Dermis blood vessel endothelial cell (primary cell): ENCODE data around the gene XCL2. TPM values are rescaled to one million over a fixed set of nuclear protein-coding genes. Genes with fewer than 3 reads are reported as not detected.
"Not testable (repeated sequence)": the region's sequence is repeated elsewhere in the genome, so short reads cannot be mapped to it uniquely, and the experiment has no call there.

Experiments used
- DNase-seq: peaks from one replicate; pipeline ENCODE4 v3.0.0; 2010
- total RNA-seq: library from RNA; depleted of rRNA; stranded (reverse); fragments of >200 nt; gene quantifications from 2 replicates; pipeline ENCODE4 v1.2.3, GENCODE V29; 2014

Gene XCL2
- total RNA-seq, 1 donor from 2014 or later, result not detected

DNA sequence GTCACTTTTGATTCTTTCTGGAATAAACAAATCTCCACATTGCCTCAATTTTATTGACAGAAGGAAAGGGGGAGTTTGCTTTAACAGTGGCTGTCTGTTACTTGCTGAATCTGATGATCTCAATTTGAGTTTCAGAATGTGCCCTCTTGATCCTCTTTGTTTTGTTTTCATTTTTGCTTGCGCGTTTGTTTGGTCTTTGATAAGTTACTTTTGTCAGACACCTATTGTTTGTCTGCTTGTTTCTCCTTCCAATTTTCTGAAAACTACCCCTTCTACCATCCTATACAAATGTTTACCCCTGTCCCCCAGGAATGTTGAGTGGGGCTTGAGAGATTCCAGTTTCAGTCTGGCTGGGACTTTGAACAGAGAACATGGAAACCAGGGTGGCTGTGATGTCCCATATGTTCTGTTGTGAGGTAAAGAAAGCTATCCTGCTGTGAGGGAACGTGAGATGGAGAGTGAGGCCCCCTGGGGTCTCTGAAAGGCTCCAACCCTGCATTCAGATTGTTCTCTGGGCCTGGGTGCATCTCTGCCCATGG, 11.8 kb upstream of the XCL2 start:
- no peak for DNase-seq

GRCh38 chr1:168554603-168555483, 11.0 kb upstream of the XCL2 start:
- DNase-seq, result no peak

DNA sequence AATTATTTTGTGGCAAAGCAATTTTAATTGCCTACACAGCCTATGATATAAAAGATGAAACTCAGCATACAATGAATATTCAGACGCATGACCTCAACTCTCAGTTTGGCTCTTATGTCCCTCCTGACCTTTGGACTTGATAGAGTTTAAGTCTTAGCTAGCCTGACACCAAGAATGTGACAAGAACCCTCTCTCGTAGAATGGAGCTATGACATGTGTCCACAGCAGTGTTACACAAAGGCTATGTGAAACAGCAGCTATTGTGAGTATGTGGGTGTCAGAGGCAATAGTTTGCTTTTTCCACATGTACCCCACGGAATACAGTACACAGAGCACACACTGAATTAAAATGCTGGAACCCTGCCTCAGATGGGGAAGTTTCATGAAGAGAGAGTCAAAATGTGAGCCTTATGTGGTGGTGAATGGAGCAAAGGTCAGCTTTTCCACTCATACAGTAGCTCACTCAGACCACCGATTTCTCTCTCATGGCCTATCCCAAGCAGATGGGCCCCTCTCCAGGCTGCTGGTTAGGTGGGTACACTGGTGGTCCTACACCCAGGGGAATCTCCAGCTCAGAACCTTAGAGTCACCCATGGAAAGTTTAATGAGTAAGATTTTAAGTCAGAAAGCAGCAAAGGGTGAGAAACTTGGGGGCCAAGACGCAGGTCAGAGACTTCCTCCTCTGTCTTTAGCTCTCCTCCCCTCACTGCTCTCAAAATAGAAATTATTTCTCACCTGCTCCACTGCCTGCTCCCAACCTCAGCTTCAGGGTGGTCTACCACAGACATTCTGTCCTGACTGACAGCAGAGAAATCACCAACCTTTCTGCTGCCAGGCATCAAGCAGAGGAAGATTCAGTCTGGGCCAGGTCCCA, 10.1 kb upstream of the XCL2 start:
- no peak for DNase-seq

- no peak for DNase-seq
Measured at GRCh38 chr1:168552961-168553360, 9.2 kb upstream of the XCL2 start.

DNA sequence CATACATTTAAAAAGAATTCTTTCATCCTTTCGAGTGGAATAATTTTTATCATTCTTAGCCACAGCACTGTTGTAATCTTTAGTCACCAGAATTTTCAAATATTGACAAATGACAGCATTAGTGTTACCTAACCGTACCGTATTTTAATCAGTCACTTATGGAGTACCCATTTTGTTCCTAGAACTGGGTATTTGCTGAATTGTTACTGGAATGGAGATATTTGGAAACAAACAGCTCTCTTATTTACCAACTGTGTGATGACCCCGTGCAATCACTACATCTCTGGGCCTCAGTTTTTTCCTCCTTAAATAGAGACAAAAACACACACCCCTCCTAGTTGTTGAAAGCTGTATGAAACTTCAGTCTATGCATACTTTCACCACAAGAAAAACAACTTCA, 7.9 kb upstream of the XCL2 start:
- no peak for DNase-seq

GRCh38 chr1:168550971-168551370, 7.2 kb upstream of the XCL2 start:
- no peak for DNase-seq

DNA sequence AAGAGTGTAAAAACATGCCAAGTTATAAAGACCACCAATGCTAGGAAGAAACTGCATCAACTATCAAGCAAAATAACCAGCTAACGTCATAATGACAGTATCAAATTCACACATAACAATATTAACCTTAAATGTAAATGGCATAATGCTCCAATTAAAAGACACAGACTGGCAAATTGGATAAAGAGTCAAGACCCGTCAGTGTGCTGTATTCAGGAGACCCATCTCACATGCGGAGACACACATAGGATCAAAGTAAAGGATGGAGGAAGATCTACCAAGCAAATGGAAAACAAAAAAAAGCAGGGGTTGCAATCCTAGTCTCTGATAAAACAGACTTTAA, 2.7 kb upstream of the XCL2 start:
- not testable (repeated sequence) for DNase-seq

DNA sequence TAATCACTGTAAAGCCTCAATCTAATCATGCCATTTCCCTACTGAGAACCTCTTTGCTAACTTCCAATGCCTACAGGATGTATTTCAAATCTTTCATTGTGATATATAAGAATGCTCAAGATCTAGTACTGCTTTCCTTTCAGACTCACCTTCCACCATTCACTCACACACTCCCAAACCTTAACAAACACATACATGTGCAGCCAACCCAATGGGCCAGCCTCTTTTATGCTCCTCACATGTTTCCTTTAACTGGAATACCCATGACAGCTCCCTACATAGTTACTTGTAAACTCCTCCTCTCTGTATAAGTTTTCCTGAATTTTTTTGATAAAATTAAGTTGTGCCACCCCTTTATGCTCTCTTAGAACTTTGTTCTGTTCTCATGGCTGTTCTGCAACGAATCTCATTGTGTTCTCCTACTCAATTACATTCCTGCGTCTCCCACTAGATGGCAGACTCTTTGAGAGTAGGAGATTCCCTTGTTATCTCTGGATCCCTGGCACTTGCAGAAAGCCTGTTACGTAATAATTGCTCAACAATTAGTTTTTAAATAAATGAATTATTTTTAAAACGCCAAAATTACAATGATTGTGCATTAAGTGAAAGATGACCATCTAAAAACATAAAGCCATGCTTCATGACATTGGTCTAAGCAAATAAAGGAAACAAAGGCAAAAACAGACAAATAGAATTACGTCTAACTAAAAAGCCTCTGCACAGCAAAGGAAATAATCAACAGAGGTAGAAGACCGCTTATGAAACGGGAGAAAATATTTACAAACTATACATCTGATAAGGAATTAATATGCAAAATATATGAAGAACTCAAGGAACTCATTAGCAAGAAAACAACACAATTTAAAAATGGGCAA, 2.1 kb upstream of the XCL2 start:
- peak; percentile 29 for DNase-seq

- DNase-seq, result not testable (repeated sequence)
Measured at GRCh38 chr1:168542978-168543377, 819 bp downstream of the XCL2 start.

DNA sequence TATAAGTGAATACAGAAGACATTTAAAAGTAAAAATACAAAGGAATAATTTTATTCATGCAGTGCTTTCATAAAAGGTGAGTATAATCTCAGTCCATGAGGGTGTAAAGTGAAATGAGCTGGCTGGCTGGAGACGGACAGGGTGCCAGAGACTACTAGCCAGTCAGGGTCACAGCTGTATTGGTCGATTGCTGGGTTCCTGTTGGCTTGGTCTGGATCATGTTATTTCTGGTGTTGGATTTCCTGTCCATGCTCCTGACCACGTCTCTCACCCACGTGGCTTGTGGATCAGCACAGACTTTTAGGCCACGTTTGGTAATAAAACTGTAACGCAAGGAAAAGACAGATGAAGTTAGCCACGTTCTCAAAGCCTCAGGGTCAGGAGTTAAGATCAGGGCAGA, 3.0 kb downstream of the XCL2 start:
- DNase-seq, result not testable (repeated sequence)

GRCh38 chr1:168535536-168535935, 8.3 kb downstream of the XCL2 start:
- DNase-seq, result no peak

DNA sequence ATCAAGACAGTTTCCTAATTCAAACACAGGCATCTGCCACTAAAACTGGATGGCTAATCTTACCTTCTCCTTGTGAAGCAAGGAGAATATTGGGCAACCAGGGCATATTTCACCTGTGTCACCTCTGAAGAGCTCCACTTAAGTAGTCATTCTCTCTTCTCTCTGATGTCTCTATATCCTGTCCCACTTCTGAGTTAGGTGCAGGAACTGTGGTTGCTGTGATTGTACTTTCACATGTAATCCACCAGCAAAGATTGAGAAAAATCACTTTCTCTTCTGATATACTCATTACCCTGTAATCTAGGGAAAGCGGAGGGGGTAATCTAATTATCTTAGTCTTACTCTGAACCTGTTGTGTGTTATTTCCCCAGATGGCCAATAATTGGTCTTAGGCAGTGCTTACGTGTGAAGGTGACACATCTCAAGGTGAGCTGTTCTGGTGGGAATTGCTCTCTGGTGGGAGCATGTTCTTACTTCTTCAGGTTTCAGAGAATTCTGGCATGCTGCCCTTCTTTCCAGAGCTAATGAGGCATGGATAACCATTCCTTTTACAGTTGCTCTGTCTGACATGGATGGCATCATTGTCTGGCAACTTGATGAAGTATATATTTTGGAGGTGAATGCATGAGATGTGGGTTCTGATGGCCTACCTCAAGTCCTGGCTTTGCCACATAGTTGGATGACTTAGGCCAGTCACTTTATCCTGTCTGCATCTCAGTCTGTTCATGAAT, 12.0 kb downstream of the XCL2 start:
- DNase-seq, result no peak

DNA sequence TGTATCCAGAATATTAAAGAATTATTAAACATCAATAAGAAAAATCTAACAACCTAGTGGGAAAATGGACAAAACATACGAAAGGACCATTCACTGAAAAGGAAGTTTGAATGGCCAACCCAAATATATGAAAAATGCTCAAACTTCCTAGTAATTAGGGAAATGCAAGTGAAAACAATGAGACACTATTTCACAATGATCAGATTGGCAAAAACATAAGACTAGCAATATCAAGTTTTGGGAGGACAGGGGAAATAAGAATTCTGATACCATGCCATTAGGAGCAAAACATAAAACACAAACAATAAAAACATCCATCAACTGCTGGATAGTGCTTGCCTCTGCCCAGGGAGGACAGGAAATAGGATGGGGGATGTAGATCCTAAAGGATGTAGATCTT, 14.3 kb downstream of the XCL2 start:
- no peak for DNase-seq

- no peak for DNase-seq
Measured at GRCh38 chr1:168521401-168522000, 22.3 kb downstream of the XCL2 start.

GRCh38 chr1:168520832-168521231, 23.0 kb downstream of the XCL2 start:
- no peak for DNase-seq

GRCh38 chr1:168520052-168520751, 23.6 kb downstream of the XCL2 start:
- DNase-seq, result no peak

DNA sequence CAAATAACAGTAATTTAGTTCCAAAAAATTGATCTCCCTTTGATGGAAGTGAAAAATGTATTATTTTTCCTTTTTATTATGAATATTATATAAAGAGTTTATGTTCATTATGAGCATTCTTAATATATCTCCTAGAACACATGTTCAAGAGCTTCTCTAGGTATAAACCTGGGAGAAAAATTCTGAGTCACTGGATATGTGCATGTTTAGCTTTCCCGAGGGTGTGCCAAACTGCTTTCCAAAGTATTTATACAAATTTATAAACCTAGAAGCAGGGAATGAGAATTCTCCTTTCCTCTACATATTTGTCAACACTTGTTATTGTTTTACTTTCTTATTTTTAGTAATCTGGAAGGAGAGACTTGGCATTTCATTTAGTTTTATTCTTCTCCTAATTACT, 25.0 kb downstream of the XCL2 start:
- no peak for DNase-seq

- no peak for DNase-seq
Measured at GRCh38 chr1:168518201-168518689, 25.6 kb downstream of the XCL2 start.

- no peak for DNase-seq
Measured at GRCh38 chr1:168514455-168514854, 29.3 kb downstream of the XCL2 start.

DNA sequence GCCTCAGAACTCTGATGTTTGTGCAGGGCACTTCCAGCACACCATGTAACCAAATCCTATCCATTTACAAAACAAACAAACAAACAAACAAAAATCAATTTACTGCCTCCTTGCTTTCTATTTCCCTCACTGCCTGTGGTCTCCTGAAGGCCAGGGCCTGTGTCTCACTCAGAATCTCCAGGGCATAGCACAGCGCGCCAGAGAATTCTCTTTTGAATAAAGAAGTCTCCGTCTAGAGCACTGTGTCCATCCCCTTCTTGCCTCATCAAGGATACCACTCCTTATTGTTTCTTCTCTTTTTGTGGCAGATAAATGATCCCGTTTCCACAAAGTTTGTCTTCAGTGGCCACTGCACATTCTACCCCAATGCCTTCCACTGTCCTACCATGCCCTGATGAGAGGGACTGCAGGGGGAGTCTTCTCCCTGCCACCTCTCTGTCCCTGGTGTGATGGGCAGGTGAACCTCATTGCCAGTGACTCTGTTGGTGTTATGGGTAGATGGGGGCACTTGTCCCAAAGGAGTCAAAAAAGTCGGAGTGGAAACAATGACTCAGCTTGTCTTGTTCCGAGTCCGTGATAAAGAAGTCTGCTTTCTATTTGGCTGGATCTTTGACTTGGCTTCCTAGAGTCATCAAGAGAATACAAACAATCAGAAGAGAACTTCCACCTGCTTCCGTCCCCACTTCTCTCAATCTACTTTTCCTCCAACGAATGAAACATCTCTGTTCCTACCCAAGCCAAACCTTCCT, 30.0 kb downstream of the XCL2 start:
- DNase-seq, result no peak
